GM18858 (cell line): ENCODE measurements around the gene SAMD8.
"Not testable (repeated sequence)": the region's sequence is repeated elsewhere in the genome, so short reads cannot be mapped to it uniquely, and the experiment has no call there.

Source experiments
- ATAC-seq: cut with Tn5 transposase; IDR thresholded peaks from one replicate; pipeline ENCODE4 v1.9.1; 2021; ENCODE audit not compliant: unreplicated experiment

The SAMD8 gene

DNA sequence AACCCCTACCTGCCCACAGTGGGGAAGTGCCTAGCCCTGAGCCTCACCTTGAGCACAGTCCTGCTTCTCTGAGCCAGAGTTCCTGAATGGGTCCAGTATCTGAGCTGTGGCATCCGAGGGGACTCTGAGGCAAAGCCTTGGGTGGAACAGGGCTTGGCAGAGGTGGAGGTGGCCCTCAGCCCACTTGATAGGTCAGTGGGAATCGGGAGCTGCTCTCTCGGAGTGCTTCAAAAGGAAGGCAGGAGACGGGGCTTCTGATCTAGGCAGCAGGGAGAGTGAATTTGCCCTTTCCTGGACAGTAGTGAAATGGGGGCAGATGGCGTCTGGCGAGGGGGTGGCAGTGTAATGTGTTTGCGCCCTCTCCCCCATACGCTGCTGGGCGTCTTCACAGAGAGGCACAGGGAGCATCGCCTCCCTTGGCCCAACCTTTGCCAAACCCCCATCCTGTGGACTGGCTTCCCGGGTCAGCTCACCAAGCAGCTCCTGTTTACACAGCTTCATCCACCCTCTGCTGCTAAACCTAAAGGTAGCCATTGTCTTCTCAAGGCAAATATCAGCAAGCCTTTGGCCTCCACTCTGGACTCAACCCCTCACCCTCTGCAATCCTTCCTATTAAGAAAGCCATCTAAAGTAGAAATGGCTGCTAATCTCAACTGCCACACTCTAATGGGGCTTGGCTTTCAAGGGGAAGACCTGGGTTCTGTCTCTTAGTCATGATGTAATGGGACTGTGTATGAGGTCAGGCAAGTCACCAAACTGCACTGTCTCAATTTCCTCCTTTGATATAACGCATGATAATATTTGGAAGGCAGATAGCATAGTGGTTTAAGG is 78.0 kb downstream of the SAMD8 start:
- ATAC-seq = no peak

DNA sequence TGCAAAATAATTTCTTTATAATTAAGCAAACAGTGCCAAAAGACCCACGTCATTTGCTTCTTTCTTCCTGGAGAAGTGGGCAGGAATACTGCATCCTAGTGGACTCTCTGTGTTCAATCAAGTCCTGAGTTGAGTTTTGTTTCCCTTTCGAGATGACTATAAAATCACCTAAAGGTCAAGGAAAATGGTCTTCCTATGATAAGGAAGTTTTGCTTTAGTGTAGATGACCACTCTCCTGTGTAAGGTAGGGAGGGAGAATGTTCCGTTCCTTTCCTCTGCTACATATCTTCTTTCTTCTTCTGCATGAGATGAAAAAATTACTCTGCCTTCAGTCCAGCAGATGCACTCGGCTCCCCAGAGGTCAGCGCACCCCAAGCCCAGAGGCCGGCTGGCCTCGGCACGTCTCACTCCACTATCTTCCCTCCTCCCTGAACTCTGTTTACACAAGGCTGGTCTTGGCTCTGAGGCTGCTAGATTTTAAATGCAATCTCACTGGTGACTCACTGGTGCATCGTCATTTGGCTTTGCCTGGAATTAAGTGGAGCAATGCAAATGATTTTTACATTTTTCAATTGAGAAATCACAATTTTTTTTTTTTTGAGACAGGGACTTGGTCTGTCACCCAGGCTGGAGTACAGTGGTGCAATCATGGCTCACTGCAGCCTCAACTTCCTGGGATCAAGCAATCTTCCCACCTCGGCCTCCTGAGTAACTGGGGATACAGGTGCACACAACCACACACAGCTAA is 80.5 kb downstream of the SAMD8 start:
- no peak for ATAC-seq

DNA sequence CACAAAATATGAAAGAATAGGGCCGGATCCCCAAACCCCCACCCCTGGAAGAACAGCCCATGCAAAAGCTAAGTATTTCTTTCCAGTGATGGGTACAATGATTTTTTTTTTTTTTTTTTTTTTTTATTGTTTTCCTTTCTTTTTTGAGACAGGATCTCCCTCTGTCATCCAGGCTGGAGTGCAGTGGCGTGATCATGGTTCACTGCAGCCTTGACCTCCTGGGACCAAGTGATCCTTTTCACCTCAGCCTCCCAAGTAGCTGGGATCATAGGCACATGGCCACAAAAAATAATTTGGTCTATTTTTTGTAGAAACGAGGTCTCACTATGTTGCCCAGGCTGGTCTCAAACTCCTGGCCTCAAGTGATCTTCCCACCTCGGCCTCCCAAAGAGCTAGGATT is 83.2 kb downstream of the SAMD8 start:
- ATAC-seq = not testable (repeated sequence)

DNA sequence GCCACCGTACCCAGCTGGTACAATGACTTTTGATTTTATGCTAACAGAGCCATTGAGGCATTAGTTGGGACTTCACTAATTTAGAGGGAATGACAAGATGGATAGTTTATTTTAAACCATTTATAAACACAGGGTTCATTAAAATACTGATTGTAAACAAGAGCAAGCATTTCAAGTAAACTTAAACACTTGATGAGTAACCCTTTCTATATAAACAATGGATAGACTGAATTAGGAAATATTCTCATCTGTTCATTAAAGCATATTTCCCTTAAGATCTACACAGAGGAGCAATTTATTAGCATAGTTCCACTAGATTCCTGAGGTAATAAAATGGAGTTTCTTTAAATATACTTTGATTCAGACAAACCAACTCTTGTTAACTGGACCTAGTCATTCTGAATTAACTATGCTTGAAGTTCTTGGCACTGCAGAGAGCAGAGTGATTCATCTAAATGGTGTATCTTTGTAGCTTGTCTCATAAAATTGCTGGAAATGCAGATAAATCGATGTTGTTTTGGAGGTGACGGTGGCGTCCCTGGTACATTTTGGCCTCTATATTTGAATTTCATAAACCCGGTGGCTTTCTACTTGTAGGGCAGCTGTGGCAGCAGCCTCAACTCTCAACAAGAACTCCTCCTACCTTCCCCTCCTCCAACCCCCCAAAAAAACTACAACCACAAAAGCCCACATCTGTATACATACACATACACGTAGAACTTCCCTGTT is 83.7 kb downstream of the SAMD8 start:
- no peak for ATAC-seq

DNA sequence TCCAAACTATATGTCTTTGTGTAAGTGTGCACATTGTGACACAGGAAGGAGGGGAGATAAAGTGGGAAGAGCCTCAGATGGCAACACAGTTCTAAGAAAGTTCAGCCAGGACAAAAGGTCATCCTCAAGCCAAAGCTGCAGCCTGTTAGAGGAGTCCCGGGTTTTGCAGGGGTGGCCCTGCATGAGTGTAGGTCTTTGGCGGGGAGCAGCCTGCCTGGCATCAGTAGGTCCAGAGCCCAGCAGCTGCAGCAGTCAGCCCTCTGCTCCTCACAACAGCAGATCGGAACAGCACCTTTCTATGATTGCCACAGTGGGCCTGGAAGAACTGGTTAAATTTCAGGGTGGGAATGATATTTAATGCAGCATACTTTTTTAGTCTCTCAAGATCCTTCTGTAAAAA is 85.6 kb downstream of the SAMD8 start:
- ATAC-seq = no peak

DNA sequence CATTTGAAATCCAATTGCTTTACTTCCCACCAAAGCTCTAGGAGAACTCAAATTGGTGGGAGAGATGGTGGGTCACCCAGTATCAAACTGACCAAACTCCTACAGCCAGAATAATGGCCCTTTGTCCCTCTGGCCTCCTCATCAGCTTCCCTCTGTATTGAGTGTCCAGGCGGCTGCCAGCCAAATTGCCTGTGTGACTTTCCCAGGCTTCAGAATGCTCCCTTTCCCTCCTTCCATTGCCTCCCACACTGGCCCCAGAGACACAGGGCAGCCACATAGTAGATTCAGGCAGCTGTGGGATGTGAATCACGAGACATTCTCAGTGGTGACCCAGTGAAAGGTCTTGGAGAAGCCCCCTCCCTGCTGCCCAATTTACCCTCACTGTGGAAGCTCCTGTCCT is 86.5 kb downstream of the SAMD8 start:
- ATAC-seq = no peak

DNA sequence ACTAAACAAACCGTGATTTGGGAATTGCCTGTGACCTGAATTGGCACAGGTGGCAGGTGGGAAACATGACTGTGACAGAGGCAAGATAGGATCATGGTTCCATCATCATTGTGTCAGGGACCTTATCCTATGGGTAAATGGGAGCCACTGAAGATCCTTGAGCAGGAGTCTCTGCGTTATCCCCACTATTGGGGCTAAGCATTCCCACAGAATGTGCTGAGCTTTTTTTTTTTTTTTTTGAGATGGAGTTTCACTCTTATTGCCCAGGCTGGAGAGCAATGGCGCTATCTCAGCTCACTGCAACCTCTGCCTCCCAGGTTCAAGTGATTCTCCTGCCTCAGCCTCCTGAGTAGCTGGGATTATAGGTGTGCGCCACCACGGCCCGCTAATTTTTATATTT is 88.5 kb downstream of the SAMD8 start:
- ATAC-seq = not testable (repeated sequence)

DNA sequence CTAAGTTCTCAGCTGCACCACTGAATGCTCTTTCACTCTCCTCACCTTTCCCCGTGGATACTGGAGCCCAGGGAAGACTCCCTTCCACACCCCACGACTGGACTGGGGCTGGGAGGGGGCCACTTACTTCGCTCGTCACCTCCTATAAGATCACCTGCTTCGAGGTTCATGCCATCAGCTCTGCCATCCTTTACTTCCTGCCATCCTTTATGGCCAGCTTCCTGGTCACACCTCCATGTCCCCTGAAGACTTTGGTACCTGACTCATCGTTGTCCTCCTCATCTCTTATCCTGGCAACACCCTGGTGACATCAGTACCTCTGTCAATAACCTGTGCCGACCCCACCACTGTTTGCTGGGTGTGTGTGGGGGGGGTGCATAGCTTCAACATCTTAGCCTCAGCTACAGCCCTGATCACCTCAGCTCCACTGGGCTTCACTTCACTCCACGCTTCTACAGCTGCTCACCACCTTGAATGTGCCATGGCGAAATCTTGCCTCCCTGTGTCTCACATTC is 90.4 kb downstream of the SAMD8 start:
- ATAC-seq = no peak

DNA sequence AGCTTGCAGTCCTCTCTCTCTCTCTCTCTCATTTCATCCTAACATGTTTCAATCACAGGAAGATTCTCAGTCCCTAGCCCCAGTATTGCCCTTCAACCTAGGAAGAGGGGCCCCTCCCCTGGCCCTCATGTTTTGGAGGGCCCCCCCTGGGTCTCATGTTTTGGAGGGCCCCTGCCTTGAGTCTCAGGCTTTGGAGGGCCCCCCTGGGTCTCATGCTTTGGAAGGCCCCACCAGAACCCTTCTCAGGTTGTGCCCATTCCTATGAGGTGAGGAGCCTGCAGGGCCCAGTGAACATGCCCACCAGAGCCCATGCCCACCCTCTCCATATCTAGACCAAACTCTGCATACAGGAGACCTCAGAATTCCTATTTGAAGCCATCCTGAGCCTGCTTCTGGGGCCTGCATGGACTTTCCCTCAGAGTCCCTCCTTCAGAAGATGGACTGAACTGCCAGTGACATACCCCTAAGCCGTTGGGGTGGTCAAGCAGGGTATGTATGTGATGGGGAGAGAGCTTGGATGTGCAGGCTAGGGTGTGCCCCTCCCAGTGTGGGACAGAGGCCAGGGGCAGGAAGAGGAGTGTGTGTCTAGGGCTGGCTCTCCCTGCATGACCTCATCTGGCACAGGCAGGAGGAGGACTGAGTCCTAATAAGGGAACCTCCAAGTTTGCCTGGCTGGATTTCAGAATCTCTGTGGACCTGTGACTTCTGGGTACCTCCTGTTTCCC is 91.0 kb downstream of the SAMD8 start:
- no peak for ATAC-seq

DNA sequence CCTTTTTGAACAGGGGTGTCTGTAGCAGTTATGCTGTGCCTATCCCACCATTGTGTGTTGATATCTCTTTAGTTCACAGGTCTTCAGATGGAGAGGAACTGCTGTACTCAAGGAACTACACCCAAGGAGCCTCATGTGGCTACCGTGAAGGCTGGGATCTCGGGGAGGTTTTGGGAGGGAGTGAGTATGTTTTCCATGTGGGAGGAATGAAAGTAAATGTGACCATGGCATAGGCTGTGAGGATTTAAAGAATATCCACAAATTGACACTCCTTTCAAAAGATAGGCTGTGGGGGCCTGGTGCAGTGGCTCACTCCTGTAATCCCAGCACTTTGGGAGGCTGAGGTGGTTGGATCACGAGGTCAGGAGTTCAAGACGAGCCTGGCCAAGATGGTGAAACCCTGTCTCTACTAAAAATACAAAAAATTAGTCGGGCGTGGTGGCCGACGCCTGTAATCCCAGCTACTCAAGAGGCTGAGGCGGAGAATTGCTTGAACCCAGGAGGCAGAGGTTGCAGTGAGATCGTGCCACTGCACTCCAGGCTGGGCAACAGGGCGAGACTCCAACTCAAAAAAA is 91.7 kb downstream of the SAMD8 start:
- not testable (repeated sequence) for ATAC-seq

DNA sequence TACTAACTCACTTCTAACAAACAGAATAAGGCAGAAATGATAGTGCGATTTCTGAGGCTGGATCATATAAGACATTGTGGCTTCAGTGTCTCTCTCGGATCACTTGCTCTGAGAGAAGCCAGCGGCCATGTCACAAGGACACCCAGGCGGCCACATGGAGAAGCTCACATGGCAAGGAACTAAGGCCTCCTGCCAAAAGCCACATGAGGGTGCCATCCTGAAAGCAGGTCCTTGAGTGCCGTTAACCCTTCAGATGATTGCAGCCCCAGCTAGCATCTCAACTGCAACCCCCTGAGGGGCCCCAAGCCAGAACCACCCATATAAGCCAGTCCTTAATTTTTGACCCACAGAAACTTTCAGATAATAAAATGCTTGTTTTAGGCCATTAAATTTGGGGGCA is 92.3 kb downstream of the SAMD8 start:
- no peak for ATAC-seq

DNA sequence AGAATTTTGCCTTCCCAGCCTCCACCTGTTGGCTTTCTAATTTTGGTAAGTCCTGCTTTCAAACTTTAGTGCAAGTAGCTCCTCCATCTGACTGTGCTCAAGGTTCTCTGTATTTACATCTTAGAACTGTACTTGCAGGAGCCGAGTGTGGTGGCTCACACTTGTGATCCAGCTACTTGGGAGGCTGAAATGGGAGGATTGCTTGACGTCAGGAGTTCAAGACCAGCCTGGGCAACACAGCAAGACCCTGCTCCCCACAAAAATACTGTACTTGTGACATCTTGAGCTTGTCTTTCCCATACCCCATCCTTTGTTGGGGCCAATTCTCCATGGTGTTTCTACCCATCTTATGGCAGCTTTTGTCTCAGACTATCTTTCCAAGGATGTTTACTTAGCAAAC is 94.5 kb downstream of the SAMD8 start:
- ATAC-seq = no peak

DNA sequence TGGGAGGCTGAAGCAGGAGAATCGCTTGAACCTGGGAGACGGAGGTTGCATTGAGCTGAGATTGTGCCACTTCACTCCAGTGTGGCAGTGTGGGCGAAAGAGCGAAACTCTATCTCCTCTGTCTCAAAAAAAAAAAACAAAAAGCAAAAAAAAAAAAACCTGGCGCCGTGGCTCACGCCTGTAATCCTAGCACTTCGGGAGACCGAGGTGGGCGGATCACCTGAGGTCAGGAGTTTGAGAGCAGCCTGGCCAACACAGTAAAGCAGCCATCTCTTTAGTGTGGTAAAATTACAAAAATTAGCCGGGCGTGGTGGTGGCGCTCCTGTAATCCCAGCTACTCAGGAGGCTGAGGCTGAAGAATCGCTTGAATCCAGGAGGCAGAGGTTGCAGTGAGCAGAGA is 95.2 kb downstream of the SAMD8 start:
- not testable (repeated sequence) for ATAC-seq

DNA sequence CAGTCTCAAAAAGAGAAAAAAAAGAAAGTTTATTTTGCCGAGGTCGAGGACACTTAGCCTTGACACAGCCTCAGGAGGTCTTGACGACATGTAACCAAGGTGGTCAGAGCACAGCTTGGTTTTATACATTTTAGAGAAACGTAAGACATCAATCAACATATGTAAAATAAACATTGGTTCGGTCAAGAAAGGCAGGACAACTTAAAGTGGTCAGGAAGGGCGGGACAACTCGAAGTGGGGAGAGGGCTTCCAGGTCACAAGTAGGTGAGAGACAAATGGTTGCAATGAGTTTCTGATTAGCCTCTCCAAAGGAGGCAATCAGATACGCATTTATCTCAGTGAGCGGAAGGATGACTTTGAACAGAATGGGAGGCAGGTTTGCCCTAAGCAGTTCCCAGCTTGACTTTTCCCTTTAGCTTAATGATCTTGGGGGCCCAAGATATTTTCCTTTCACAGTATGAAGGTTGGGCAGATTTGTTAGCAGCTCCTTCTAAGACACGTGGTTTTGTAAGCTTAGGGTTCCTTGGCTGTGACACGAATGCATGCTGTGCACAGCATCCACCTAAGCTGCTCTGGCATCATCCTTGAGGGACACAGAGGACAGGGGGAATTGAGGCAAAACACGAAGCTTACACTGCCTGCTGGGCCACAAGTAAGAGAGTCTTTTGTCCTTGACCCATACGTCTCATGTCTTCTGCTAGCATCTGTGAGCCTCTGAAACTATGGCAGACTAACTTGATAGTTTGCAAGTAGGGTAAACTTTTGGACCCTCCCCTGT is 95.8 kb downstream of the SAMD8 start:
- no peak for ATAC-seq

DNA sequence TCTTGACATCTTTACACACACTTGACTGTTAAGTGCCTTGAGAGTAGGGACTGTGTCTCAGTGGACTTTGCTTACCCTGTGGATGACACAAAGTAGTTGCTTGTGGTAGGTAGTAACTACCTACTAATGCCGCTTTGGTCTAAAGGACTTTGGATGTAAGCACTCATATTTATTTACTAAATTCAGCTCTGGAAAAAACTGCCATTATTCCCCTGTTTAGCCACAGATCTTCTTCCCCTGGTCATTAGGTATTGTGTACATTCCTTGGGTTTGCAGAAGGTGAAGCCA is 96.3 kb downstream of the SAMD8 start:
- ATAC-seq = no peak

DNA sequence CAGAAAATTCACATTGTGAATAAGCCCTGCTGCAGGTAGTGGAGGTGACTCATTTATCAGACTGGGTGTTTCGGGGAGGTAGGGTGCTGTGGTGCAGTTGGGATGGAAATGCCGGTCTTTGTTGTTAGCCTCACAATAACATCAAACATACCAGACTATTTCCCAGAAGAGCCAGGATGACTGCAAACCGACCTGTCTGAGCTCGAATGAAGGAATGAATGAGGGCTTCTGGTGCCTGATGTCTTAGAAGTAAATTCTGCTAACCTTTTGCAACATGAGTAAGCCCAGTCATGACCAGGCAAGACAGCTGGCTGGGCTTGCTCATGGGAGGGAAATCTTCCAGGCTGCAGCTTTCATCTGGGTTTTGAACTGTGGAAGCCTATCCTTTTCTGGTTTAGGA is 96.7 kb downstream of the SAMD8 start:
- no peak for ATAC-seq

DNA sequence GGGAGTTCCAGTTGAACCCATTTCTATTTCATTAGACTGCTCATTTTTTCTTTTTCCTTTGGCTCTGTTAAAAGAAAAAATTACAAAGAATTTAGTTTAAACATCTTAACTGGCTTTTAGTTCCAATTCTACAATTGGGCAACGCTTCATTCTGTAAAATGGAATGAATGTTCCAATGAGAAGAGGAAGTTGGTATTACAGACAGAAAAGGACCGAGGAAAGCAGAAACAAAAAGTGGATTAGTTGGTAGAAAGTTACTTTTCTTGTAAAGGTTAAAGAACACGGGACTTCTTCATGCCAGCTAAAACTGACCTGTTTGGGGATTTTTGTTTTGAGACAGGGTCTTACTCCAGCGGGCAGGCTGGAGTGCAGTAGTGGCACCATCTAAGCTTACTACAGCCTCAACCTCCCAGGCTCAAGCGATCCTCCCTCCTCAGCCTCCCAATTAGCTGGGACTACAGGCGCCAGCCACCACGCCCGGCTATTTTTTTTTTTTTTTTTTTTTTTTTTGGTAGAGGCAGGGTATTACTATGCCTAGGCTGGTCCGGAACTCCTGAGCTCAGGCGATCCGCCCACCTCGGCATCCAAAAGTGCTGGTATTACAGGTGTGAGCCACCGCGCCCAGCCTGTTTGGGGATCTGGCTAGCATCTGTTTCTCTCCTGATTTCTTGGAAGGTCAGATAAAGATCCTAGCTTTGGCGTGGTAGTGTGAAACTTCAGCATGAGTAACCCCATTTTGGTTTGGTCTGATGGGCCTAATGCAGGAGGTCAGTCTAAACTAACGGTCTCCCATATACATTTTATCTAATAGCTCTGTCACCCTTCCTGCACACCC is 97.8 kb downstream of the SAMD8 start:
- no peak for ATAC-seq

DNA sequence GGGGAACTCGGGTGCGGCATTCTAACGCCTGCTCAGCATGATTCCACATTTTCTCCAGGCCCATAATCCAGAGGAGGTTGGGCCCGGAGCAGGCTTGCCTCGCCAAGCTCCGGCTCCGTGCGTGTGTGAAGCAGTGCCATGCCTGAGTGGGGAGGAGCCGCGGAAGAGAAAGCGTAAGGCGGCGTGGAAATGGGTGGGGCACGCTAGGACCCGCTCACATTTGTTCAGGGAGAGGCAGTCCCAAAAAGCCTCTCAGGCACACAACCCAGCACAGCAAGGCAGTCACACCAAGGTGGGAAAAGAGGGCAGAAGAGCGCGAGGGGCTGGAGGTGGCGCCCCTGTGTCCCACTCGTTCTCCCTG is 98.4 kb downstream of the SAMD8 start:
- ATAC-seq = peak; percentile 30
